Keratinocyte (primary cell): ENCODE results near the gene CYP2F1. TPM values are rescaled to one million over a fixed set of nuclear protein-coding genes. Genes with fewer than 3 reads are reported as not detected.

Source experiments
- DNase-seq: peaks from one replicate; pipeline ENCODE4 v3.0.0-alpha.2; 2011; ENCODE audit warnings: low read depth, missing footprints, low spot score
- FAIRE-seq: peaks from 2 replicates; lab custom pipeline; 2011; peaks lifted over from hg19 to GRCh38; lab: Jason Lieb, UNC
- H2AFZ ChIP-seq: 2 replicates; pipeline ENCODE4 v1.6.0; 2012; ENCODE audit warnings: low read length, control low read depth, inconsistent platforms; ENCODE audit not compliant: control insufficient read depth
- H3K27ac ChIP-seq: 2 replicates; pipeline ENCODE4 v1.5.1; 2011; ENCODE audit warnings: low read length; ENCODE audit not compliant: control insufficient read depth, insufficient read depth
- H3K27me3 ChIP-seq: 3 replicates; pipeline ENCODE4 v1.6.0; 2011; ENCODE audit warnings: low read length; ENCODE audit not compliant: control insufficient read depth, insufficient read depth; ENCODE audit errors: extremely low read depth
- H3K36me3 ChIP-seq, 2 experiments: 2 replicates in 1 of 2; 3 replicates in 1 of 2; pipeline ENCODE4 v1.5.1; 2011; ENCODE audit warnings: low read length in 2 of 2, mild to moderate bottlenecking in 1 of 2; ENCODE audit not compliant: control insufficient read depth in 2 of 2, insufficient read depth in 2 of 2; ENCODE audit errors: extremely low read depth in 1 of 2
- H3K4me1 ChIP-seq: 3 replicates; pipeline ENCODE4 v1.5.1; 2011; ENCODE audit warnings: low read length; ENCODE audit not compliant: control insufficient read depth, insufficient read depth; ENCODE audit errors: extremely low read depth
- H3K4me2 ChIP-seq: 3 replicates; pipeline ENCODE4 v1.6.0; 2011; ENCODE audit warnings: low read depth, low read length; ENCODE audit not compliant: control insufficient read depth, insufficient read depth; ENCODE audit errors: extremely low read depth
- H3K4me3 ChIP-seq, 3 experiments: fragments of 200-600 bp in 1 of 3; sonication (generic) in 1 of 3; 2 replicates in 2 of 3; 3 replicates in 1 of 3; pipeline ENCODE4 v1.5.1; 2011 to 2016; ENCODE audit warnings: low read length in 3 of 3, mild to moderate bottlenecking in 3 of 3, control low read depth in 2 of 3, inconsistent platforms in 1 of 3, low read depth in 1 of 3, mixed read lengths in 1 of 3, mixed run types in 1 of 3, moderate library complexity in 1 of 3; ENCODE audit not compliant: control insufficient read depth in 2 of 3, insufficient read depth in 2 of 3; ENCODE audit errors: extremely low read depth in 1 of 3
- H3K79me2 ChIP-seq: 2 replicates; pipeline ENCODE4 v1.6.0; 2012; ENCODE audit warnings: low read length; ENCODE audit not compliant: control insufficient read depth, insufficient read depth
- H3K9ac ChIP-seq: 3 replicates; pipeline ENCODE4 v1.6.0; 2011; ENCODE audit warnings: low read length; ENCODE audit not compliant: control insufficient read depth, insufficient read depth; ENCODE audit errors: extremely low read depth
- H3K9me1 ChIP-seq: 3 replicates; pipeline ENCODE4 v1.6.0; 2011; ENCODE audit warnings: low read length; ENCODE audit not compliant: control insufficient read depth, insufficient read depth; ENCODE audit errors: extremely low read depth
- H3K9me3 ChIP-seq: 2 replicates; pipeline ENCODE4 v1.5.1; 2012; ENCODE audit warnings: low read depth, low read length; ENCODE audit not compliant: control insufficient read depth
- H4K20me1 ChIP-seq: 3 replicates; pipeline ENCODE4 v1.6.0; 2011; ENCODE audit warnings: low read length; ENCODE audit not compliant: control insufficient read depth, insufficient read depth; ENCODE audit errors: extremely low read depth
- EZH2 ChIP-seq: IDR thresholded peaks from one replicate; pipeline ENCODE4 v1.6.1; 2012; ENCODE audit warnings: inconsistent platforms, mild to moderate bottlenecking, low read length, moderate library complexity
- dilution Hi-C: fragments of 300-500 bp; cut with MboI; formaldehyde crosslinking; loops from one replicate; pipeline ENCODE4 v1.7.0; 2020; ENCODE audit warnings: low sequenced_read_pairs; ENCODE audit not compliant: extremely low pct_ligation_motif_present
- polyA minus RNA-seq, 3 experiments: library from RNA; depleted of rRNA, polyadenylated mRNA; stranded (reverse); fragments of >200 nt; gene quantifications; 1 replicate in 1 of 3; 2 replicates in 1 of 3; 3 replicates in 1 of 3; pipeline ENCODE4 v1.2.3, GENCODE V29; 2011
- polyA plus RNA-seq, 5 experiments: library from polyadenylated mRNA; depleted of rRNA in 3 of 5; stranded (reverse) in 3 of 5; stranded (forward) in 1 of 5; unstranded in 1 of 5; fragments of >200 nt; gene quantifications; 1 replicate in 1 of 5; 2 replicates in 3 of 5; 3 replicates in 1 of 5; pipeline versions ENCODE4 v1.2.1 to v1.2.3, GENCODE V29; 2011 to 2012; ENCODE audit warnings: missing spikeins in 2 of 5, low read depth in 1 of 5, low replicate concordance in 1 of 5
- TF ChIP-seq, protein P1 (sequence below), 3 experiments: IDR thresholded peaks in 1 of 3; conservative IDR thresholded peaks in 1 of 3; optimal IDR thresholded peaks in 1 of 3; 2 replicates in 2 of 3; 3 replicates in 1 of 3; pipeline versions ENCODE3 to v1.5.1; 2011; ENCODE audit warnings: low read length in 3 of 3, mild to moderate bottlenecking in 3 of 3, moderate library complexity in 2 of 3, control low read depth in 1 of 3, inconsistent platforms in 1 of 3; ENCODE audit not compliant: insufficient read depth in 2 of 3; ENCODE audit errors: extremely low read depth in 1 of 3

The CYP2F1 gene, protein sequence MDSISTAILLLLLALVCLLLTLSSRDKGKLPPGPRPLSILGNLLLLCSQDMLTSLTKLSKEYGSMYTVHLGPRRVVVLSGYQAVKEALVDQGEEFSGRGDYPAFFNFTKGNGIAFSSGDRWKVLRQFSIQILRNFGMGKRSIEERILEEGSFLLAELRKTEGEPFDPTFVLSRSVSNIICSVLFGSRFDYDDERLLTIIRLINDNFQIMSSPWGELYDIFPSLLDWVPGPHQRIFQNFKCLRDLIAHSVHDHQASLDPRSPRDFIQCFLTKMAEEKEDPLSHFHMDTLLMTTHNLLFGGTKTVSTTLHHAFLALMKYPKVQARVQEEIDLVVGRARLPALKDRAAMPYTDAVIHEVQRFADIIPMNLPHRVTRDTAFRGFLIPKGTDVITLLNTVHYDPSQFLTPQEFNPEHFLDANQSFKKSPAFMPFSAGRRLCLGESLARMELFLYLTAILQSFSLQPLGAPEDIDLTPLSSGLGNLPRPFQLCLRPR
- polyA plus RNA-seq (not detected in 3 replicates), polyA minus RNA-seq (not detected in 3 replicates)
- polyA plus RNA-seq (2011; ENCODE audit: low read depth): not detected
- polyA plus RNA-seq (2011; cell fraction: cytosol; rRNA removed): not detected in 2 replicates
- polyA plus RNA-seq (2011; cell fraction: nucleus; rRNA removed): not detected in 2 replicates
- 0.16 TPM in 1 of 2 replicates, not detected in the other for polyA plus RNA-seq (2012; ENCODE audit: low replicate concordance)
- polyA minus RNA-seq (2011; cell fraction: cytosol; rRNA and poly(A)+ RNA removed): not detected
- polyA minus RNA-seq (2011; cell fraction: nucleus; rRNA and poly(A)+ RNA removed): not detected in 2 replicates

DNA sequence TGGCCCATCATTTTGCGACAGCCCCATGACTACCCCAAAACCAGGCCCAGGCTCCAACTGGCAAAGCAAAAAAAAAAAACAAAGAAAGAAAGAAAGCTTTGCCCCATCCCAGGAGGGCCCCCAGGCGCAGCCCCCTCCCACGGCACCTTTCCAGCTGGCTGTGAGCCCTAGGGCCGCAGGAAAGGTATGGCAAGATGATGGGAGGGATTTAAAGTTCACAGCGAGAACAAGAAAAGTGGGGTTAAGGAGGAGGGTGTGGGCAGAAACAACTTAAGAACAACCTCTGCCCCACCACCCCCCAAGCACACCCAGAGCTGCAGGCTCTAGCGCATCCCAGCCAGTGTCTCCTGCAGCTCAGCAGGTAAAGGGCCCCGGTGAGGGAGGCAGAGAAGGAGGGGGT, at the start of gene CYP2F1:
Gene CYP2F1 (plus strand): TSS at position 301 of the 400 bp plus-strand sequence. CDS start 1,757 bp downstream, outside the sequence.
- Histone ChIP-seq H3K9ac (no peak within 1 kb of the TSS), H3K4me1 (no peaks in the 10 kb centered on the region), H3K4me3 (no peak within 1 kb of the TSS), H3K27me3 (no peaks in the 10 kb centered on the region), H3K79me2 (no peaks in the 10 kb centered on the region), H2AFZ (no peak within 1 kb of the TSS), H4K20me1 (no peaks in the 10 kb centered on the region), H3K36me3 (no peaks in the 10 kb centered on the region), H3K9me1 (no peaks in the 10 kb centered on the region), H3K27ac (no peak within 1 kb of the TSS), H3K4me2 (no peak within 1 kb of the TSS), H3K9me3 (no peaks in the 10 kb centered on the region)
- DNase-seq (no peak), FAIRE-seq (no peak)
- TF ChIP-seq, protein P1, sequence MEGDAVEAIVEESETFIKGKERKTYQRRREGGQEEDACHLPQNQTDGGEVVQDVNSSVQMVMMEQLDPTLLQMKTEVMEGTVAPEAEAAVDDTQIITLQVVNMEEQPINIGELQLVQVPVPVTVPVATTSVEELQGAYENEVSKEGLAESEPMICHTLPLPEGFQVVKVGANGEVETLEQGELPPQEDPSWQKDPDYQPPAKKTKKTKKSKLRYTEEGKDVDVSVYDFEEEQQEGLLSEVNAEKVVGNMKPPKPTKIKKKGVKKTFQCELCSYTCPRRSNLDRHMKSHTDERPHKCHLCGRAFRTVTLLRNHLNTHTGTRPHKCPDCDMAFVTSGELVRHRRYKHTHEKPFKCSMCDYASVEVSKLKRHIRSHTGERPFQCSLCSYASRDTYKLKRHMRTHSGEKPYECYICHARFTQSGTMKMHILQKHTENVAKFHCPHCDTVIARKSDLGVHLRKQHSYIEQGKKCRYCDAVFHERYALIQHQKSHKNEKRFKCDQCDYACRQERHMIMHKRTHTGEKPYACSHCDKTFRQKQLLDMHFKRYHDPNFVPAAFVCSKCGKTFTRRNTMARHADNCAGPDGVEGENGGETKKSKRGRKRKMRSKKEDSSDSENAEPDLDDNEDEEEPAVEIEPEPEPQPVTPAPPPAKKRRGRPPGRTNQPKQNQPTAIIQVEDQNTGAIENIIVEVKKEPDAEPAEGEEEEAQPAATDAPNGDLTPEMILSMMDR (optimal IDR thresholded peaks at IDR 0.05 in 1 of 3, IDR thresholded peaks at IDR 0.05 in 1 of 3, conservative IDR thresholded peaks at IDR 0.05 in 1 of 3; ENCODE audit: extremely low read depth in 1 of 3, insufficient read depth in 2 of 3, low read length in 3 of 3): no peak
- no peak for TF ChIP-seq EZH2
- dilution Hi-C loops: no loop called here

DNA sequence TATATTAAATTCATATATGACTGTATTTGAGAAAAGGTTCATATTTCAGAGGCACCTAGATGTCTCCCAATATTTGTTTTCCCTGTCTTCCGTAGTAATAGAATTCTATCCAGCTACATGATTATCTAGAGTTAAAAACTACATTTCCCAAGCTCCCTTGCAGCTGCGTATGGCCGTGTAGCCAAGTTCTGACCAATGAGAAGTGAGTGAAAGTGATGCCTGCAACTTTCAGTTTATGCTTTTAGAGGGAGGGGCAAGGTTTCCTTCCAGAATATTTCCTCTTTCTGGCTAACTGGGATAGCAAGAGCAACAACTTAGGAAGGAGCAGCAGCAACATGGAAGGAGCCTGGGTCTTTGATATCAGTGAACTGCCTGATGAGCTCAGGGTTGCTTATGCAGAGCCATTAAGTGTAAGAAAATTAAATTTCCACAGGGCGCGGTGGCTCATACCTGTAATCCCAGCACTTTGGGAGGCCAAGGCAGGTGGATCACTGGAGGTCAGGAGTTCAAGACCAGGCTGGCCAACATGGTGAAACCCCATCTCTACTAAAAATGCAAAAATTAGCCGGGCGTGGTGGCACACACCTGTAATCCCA, 49.2 kb upstream of the CYP2F1 start:
- Histone ChIP-seq H2AFZ (no peak overlapping the region), H3K4me2 (peak overlapping the region; percentile 22), H3K9ac (no peak overlapping the region), H3K27ac (no peak overlapping the region), H3K27me3 (no peaks in the 10 kb centered on the region), H3K4me3 (no peak overlapping the region), H4K20me1 (no peaks in the 10 kb centered on the region), H3K9me1 (no peaks in the 10 kb centered on the region), H3K79me2 (no peaks in the 10 kb centered on the region), H3K4me1 (no peaks in the 10 kb centered on the region), H3K9me3 (no peaks in the 10 kb centered on the region), H3K36me3 (no peaks in the 10 kb centered on the region)
- DNase-seq (no peak), FAIRE-seq (no peak)
- dilution Hi-C loops: no loop called here
- no peak for TF ChIP-seq EZH2
- TF ChIP-seq, protein P1 (optimal IDR thresholded peaks at IDR 0.05 in 1 of 3, IDR thresholded peaks at IDR 0.05 in 1 of 3, conservative IDR thresholded peaks at IDR 0.05 in 1 of 3; ENCODE audit: extremely low read depth in 1 of 3, insufficient read depth in 2 of 3, low read length in 3 of 3): no peak
